Measurements from ENCODE around the gene SMIM45.

SMIM45 gene

DNA sequence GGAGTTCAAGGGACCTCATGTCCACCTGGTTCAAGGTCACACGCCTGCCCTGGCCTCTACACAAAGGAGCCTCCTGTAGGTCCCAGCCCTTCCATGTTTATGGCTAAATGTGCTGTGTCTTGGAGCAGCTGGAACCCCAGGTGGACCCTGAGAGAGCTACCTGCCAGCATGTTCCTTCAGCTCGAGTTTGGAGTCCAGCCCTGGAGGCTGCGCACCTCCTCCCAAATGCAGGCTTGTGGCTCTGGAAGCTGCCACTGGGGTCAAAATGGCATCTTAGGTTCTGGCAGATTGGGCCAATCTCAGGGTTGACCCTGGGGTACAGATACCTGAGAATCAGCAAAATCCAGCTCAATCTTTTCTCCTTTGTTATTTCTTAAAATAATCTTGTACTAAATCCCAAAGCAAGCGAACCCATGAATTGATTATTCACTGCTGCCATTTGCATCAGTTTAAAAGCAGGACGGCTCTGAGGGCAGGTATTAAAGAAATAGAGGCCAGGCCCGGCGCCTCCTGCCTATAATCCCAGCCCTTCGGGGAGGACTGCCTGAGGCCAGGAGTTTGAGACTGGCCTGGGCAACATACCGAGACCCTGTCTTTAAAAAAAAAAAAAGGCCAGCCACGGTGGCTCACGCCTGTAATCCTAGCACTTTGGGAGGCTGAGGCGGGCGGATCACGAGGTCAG is 28.2 kb upstream of the SMIM45 start:
- no peak overlapping the region for H3K27ac Mint-ChIP-seq
- H3K27me3 Mint-ChIP-seq = peaks cover 18% of the 10 kb centered on the region
- H3K36me3 Mint-ChIP-seq = peaks cover 3% of the 10 kb centered on the region
- H3K4me3 Mint-ChIP-seq = no peak overlapping the region
- DNase-seq = no peak
- H3K4me1 Mint-ChIP-seq = peaks cover 25% of the 10 kb centered on the region
- H3K9me3 Mint-ChIP-seq = no peaks in the 10 kb centered on the region

GRCh38 chr22:41925783-41926460 is 26.0 kb upstream of the SMIM45 start:
- H3K4me1 Mint-ChIP-seq = peaks cover 20% of the 10 kb centered on the region
- H3K27me3 Mint-ChIP-seq = peaks cover 18% of the 10 kb centered on the region
- H3K9me3 Mint-ChIP-seq = no peaks in the 10 kb centered on the region
- peak overlapping the region; percentile 78 for H3K4me3 Mint-ChIP-seq
- peak; percentile 86 for DNase-seq
- H3K36me3 Mint-ChIP-seq = peaks cover 3% of the 10 kb centered on the region
- peak overlapping the region; percentile 42 for H3K27ac Mint-ChIP-seq

- Mint-ChIP-seq H3K27ac (no peak overlapping the region), H3K27me3 (peaks cover 18% of the 10 kb centered on the region), H3K4me1 (peaks cover 23% of the 10 kb centered on the region), H3K36me3 (peaks cover 5% of the 10 kb centered on the region), H3K4me3 (no peak overlapping the region), H3K9me3 (no peaks in the 10 kb centered on the region)
- DNase-seq = no peak
These were observed 24.1 kb upstream of the SMIM45 start for GRCh38 chr22:41927813-41928212.

GRCh38 chr22:41928593-41929417 is 23.1 kb upstream of the SMIM45 start:
- H3K36me3 Mint-ChIP-seq = peaks cover 5% of the 10 kb centered on the region
- H3K27ac Mint-ChIP-seq = peak overlapping the region; percentile 72
- H3K4me1 Mint-ChIP-seq = peaks cover 23% of the 10 kb centered on the region
- no peak overlapping the region for H3K4me3 Mint-ChIP-seq
- DNase-seq = no peak
- peaks cover 18% of the 10 kb centered on the region for H3K27me3 Mint-ChIP-seq
- no peaks in the 10 kb centered on the region for H3K9me3 Mint-ChIP-seq

DNA sequence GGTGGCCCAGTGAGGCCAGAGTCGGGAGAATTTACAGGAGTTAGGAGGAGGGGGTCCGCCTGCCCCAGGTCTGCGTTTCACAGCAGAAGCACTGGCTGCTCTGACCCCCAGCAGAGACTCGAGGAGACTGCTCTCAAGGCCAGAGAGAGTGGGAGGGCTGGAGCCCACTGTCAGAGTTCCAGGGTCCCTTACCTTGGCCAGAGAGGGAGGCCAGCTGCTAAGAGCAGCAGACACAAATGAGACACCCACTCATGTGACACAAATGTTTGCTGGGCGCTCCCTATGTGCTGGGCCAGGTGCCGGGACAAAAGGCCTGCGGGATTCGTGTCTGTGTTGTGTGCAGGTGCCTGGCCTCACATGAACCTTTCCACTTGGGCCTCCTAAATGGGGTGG is 22.5 kb upstream of the SMIM45 start:
- H3K4me3 Mint-ChIP-seq = no peak overlapping the region
- no peak overlapping the region for H3K27ac Mint-ChIP-seq
- H3K36me3 Mint-ChIP-seq = peaks cover 5% of the 10 kb centered on the region
- no peak for DNase-seq
- no peaks in the 10 kb centered on the region for H3K9me3 Mint-ChIP-seq
- H3K27me3 Mint-ChIP-seq = peaks cover 18% of the 10 kb centered on the region
- H3K4me1 Mint-ChIP-seq = peaks cover 23% of the 10 kb centered on the region

DNA sequence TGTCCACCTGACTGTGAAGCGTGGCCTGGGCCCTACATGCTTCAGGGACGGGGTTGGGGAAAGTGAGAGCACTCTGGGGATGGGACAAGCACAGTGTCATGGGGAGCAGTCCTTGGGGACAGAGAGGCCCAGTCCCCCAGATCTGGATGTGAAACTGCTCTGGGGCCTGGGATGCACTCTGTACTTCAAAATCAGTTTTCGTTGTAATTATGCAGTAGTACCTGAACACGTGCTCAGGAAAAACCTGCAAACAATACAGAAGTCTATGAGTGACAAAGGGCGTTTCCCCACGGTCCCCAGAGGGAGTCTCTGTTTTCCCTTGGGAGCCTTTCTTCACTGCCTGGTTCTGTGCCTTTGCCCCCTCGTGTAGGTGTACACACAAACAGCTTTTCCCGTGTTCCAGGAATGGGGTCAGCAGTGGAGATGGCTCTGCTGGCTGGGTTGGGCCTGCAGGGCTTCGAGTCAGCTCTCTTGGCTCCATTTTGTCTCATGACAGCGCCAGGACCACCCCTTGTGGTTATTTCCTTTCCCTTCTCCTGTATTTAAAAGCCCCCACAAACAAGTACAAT is 20.2 kb upstream of the SMIM45 start:
- peaks cover 9% of the 10 kb centered on the region for H3K36me3 Mint-ChIP-seq
- no peak for DNase-seq
- H3K4me3 Mint-ChIP-seq = no peak overlapping the region
- H3K27ac Mint-ChIP-seq = no peak overlapping the region
- H3K9me3 Mint-ChIP-seq = no peaks in the 10 kb centered on the region
- peaks cover 15% of the 10 kb centered on the region for H3K4me1 Mint-ChIP-seq
- H3K27me3 Mint-ChIP-seq = peaks cover 8% of the 10 kb centered on the region

DNA sequence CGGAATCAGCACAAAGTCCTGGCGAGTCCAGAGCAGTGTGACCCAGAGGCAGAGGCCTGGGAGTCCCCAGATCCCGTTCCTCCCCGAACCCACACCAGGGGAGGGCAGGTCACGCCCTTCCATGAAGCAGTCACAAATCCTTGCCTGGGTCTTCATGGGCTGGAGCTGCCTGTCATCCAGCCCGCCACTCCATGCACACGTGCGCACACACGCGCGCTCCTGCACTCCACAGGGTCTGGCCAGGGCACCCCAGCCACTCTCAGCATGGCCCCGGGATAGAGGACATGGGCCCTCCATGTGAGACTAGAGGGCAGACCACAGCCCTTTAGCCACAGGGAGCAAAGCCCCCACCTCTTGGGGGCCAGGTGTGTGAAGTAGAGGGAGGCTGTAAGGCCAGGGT is 19.6 kb upstream of the SMIM45 start:
- no peak overlapping the region for H3K4me3 Mint-ChIP-seq
- DNase-seq = no peak
- no peaks in the 10 kb centered on the region for H3K9me3 Mint-ChIP-seq
- peaks cover 3% of the 10 kb centered on the region for H3K27me3 Mint-ChIP-seq
- H3K36me3 Mint-ChIP-seq = peaks cover 12% of the 10 kb centered on the region
- peaks cover 15% of the 10 kb centered on the region for H3K4me1 Mint-ChIP-seq
- no peak overlapping the region for H3K27ac Mint-ChIP-seq

DNA sequence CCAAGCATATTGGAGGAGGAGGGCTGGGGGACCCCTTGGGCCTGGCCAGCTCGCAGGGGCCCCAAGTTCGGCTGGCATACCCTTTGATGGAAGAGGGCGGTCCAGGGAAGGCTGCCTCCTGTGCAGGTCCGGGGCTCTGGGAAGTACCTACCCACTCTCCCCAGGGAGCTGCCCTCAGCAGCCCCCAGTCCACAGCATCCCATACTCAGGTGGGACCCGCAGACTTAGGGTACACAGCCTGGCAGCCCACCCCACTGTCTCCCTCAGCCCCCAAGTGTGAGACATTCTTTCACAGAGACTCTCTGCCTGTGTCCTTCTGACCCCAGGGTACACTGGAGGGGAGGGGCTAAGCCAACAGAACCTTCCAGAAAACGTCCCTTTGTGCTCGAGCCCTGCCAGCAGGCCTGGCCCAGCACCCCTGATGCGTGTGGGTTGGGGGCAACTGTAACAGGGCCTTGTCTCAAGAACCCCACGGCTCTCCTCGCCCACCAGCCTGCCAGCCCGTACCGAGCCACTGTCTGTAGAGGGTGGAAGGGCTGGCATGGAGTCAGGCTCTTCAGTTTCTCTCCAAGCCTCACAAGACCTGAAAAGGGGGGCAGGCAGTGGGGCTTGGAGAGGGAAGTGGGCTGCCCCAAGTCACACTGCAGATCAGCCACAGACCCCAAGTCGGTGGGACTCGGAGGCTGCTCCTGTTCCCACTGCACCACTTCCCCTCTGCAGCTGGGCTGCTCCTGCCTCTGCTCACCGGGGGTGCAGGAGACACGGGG is 18.4 kb upstream of the SMIM45 start:
- Mint-ChIP-seq H3K27ac (no peak overlapping the region), H3K27me3 (no peaks in the 10 kb centered on the region), H3K4me1 (peaks cover 10% of the 10 kb centered on the region), H3K4me3 (no peak overlapping the region), H3K9me3 (no peaks in the 10 kb centered on the region), H3K36me3 (peaks cover 17% of the 10 kb centered on the region)
- no peak for DNase-seq

DNA sequence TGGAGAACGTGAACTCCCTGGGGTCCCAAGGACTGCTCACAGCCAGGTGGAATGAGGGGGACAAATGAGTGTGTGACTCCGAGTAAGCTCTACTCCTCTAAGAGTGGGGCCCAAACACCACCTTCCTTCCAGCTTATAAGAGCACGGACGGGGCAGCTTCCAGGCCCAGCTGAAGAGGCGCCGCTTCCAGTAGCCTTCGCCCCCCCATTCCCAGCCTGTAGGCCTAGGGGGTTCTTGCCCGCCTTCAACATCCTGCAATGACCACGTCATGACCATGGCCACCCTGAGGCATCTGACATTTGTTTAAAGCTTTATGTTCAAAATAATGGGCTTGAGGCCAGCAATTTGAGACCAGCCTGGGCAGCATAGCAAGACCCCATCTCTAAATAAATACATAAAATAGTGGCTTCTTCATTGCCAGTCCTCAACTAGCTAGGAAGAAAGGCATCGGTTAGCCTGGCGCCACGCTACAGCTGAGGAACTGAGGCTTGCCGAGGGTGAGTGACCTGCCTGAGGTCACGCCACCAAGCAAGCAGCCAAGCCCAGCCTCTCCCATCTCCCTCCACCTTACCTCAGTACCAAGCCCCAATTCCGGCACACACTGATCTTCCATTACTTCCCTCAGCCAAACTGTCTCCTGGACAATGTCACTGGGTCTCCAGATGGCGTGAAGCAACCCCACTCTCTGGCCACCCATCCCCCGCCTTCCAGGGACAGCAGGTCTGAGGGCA is 17.5 kb upstream of the SMIM45 start:
- no peak overlapping the region for H3K4me3 Mint-ChIP-seq
- H3K4me1 Mint-ChIP-seq = peaks cover 6% of the 10 kb centered on the region
- no peak for DNase-seq
- H3K9me3 Mint-ChIP-seq = no peaks in the 10 kb centered on the region
- peaks cover 22% of the 10 kb centered on the region for H3K36me3 Mint-ChIP-seq
- peak overlapping the region; percentile 71 for H3K27ac Mint-ChIP-seq
- H3K27me3 Mint-ChIP-seq = no peaks in the 10 kb centered on the region

DNA sequence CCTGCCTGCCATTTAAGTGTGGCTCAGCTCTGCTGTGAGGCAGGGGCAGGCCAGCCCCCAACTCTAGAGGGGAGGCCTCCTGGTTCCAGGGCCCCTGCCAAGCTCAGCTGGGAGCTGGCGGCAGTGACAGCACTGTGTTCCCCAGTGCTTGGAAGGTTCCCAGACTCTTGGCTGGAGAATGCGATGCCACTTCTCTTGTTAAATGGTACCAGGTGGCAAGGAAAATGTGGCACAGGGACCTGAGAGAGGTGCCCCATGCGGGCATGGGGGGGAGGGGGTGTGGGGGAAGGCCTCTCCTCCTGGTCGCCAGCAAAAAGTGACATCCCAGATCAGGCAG is 17.0 kb upstream of the SMIM45 start:
- Mint-ChIP-seq H3K9me3 (no peaks in the 10 kb centered on the region), H3K36me3 (peaks cover 26% of the 10 kb centered on the region), H3K27ac (no peak overlapping the region), H3K27me3 (no peaks in the 10 kb centered on the region), H3K4me3 (no peak overlapping the region), H3K4me1 (peaks cover 11% of the 10 kb centered on the region)
- DNase-seq = no peak

DNA sequence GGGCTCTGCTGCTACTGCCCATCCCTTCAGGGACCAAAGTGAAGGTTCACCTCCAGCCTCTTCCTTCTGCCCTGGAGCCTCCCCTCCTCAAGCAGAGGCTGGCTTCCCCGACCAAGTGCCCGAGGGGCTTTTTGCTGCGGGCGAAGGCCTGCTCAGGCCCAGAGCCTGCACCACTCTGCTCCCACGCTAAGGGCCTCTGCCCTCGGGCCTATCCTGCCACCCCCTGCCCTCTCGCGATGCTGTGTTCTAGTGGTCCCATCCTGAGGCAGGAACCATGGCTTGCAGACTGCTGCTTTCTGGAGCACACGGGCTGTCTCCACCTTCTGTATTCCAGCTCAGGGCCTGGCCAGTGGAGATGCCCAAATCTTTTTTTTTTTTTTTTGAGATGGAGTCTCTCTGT is 16.4 kb upstream of the SMIM45 start:
- Mint-ChIP-seq H3K27me3 (no peaks in the 10 kb centered on the region), H3K27ac (no peak overlapping the region), H3K9me3 (no peaks in the 10 kb centered on the region)

DNA sequence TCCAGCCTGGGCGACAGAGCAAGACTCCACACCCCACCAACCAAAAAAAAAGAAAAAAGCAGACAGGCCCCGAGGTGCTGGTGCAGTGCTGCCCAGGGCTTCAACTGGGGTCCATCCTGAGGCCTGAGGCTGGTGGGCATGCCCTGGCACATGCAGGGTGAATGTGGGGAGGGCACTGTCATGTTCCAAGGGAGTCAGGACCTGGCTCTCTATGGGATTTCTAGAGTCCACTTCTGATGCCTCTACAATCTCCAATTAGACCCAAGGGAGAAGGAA is 15.1 kb upstream of the SMIM45 start:
- no peak overlapping the region for H3K27ac Mint-ChIP-seq
- peaks cover 26% of the 10 kb centered on the region for H3K4me1 Mint-ChIP-seq
- H3K9me3 Mint-ChIP-seq = no peaks in the 10 kb centered on the region
- no peak for DNase-seq
- peaks cover 43% of the 10 kb centered on the region for H3K36me3 Mint-ChIP-seq
- no peak overlapping the region for H3K4me3 Mint-ChIP-seq
- H3K27me3 Mint-ChIP-seq = no peaks in the 10 kb centered on the region

More for the DNA sequence above, 16.4 kb upstream of the SMIM45 start:
- Mint-ChIP-seq H3K4me1 (peaks cover 16% of the 10 kb centered on the region), H3K36me3 (peaks cover 32% of the 10 kb centered on the region), H3K4me3 (no peak overlapping the region)
- DNase-seq = no peak

- Mint-ChIP-seq H3K4me1 (peaks cover 46% of the 10 kb centered on the region), H3K27me3 (no peaks in the 10 kb centered on the region), H3K36me3 (peaks cover 65% of the 10 kb centered on the region), H3K27ac (peak overlapping the region; percentile 96), H3K9me3 (no peaks in the 10 kb centered on the region), H3K4me3 (peak overlapping the region; percentile 68)
- DNase-seq = peak; percentile 87
These were observed 11.7 kb upstream of the SMIM45 start for GRCh38 chr22:41939981-41940831.
